K562 (cell line): Measurements from ENCODE around the gene SLC17A9. TPM values are rescaled to one million over a fixed set of nuclear protein-coding genes. Genes with fewer than 3 reads are reported as not detected.

Source experiments
- ARNT ChIP-seq, 2 experiments: fragments of 450-650 bp; IDR thresholded peaks; 2 replicates each; pipeline ENCODE4 v1.6.1; 2016; ENCODE audit warnings: mild to moderate bottlenecking in 1 of 2
- BCOR ChIP-seq: fragments of 450-650 bp; IDR thresholded peaks from 2 replicates; pipeline ENCODE4 v1.6.1; 2016
- CHD4 ChIP-seq: fragments of 200-600 bp; sonication (generic); IDR thresholded peaks from 3 replicates; pipeline ENCODE4 v1.6.1; 2012; ENCODE audit warnings: low read depth, mild to moderate bottlenecking, mixed read lengths, low read length, inconsistent platforms; ENCODE audit not compliant: insufficient read depth, insufficient replicate concordance, poor library complexity, severe bottlenecking
- KAT7 ChIP-seq: sonication (generic); formaldehyde crosslinking; IDR thresholded peaks from 2 replicates; pipeline ENCODE4 v1.8.0; 2022; ENCODE audit warnings: missing genetic modification reagents, mild to moderate bottlenecking, borderline replicate concordance
- MCM7 ChIP-seq, 2 experiments: fragments of 450-650 bp; IDR thresholded peaks; 2 replicates each; pipeline ENCODE4 v1.6.1; 2016 to 2018
- MYNN ChIP-seq, 2 experiments: sonication (generic); formaldehyde crosslinking in 1 of 2; IDR thresholded peaks; 2 replicates each; pipeline versions ENCODE4 v1.5.0 to v1.6.1; 2016 to 2020; ENCODE audit warnings: antibody characterized with exemption in 1 of 2, missing genetic modification reagents in 1 of 2
- NFE2 ChIP-seq: IDR thresholded peaks from 2 replicates; pipeline ENCODE4 v1.6.1; 2014; ENCODE audit warnings: antibody characterized with exemption, low read depth
- PHTF2 ChIP-seq: fragments of 250-450 bp; sonication (Bioruptor Pico); IDR thresholded peaks from 2 replicates; pipeline ENCODE4 v1.5.0; 2021; ENCODE audit warnings: mild to moderate bottlenecking
- PTBP1 ChIP-seq: fragments of 200-400 bp; formaldehyde crosslinking; IDR thresholded peaks from 2 replicates; pipeline ENCODE4 v1.6.1; 2017; ENCODE audit warnings: low read depth, low read length
- SP2 ChIP-seq: IDR thresholded peaks from 2 replicates; pipeline ENCODE4 v1.6.1; 2011; ENCODE audit warnings: mild to moderate bottlenecking, low read depth, low read length, moderate library complexity; ENCODE audit not compliant: poor library complexity, severe bottlenecking; ENCODE audit errors: extremely low read depth
- ZNF263 ChIP-seq: sonication (generic); formaldehyde crosslinking; IDR thresholded peaks from 2 replicates; pipeline ENCODE4 v1.8.0; 2022; ENCODE audit warnings: mild to moderate bottlenecking, missing genetic modification reagents, borderline replicate concordance
- ZNF347 ChIP-seq: fragments of 450-650 bp; formaldehyde crosslinking; IDR thresholded peaks from 2 replicates; pipeline ENCODE4 v1.4.0; 2020; ENCODE audit warnings: low read depth, mild to moderate bottlenecking, moderate library complexity
- ZNF449 ChIP-seq: fragments of 250-450 bp; sonication (Bioruptor Pico); IDR thresholded peaks from 2 replicates; pipeline ENCODE4 v1.8.0; 2022; ENCODE audit warnings: moderate library complexity, mild to moderate bottlenecking, inconsistent platforms
- ZNF551 ChIP-seq: fragments of 250-450 bp; sonication (Bioruptor Pico); IDR thresholded peaks from 2 replicates; pipeline ENCODE4 v1.5.0; 2021; ENCODE audit warnings: mild to moderate bottlenecking, moderate library complexity
- ZNF830 ChIP-seq: fragments of 250-450 bp; sonication (Bioruptor Pico); IDR thresholded peaks from 2 replicates; pipeline ENCODE4 v1.5.0; 2021; ENCODE audit warnings: mild to moderate bottlenecking
- polyA plus RNA-seq, 8 experiments: library from polyadenylated mRNA; depleted of rRNA in 4 of 8; stranded (reverse) in 5 of 8; unstranded in 3 of 8; fragments of >200 nt; fragmentation: Nextera tagmentation in 2 of 8; fragmentation: Illumina TruSeq in 1 of 8; extraction: Ambion mirVana in 2 of 8; extraction: Trizol in 1 of 8; gene quantifications; 2 replicates each; pipeline versions ENCODE4 v1.2.1 to v1.2.3, GENCODE V29; 2011 to 2014; ENCODE audit warnings: inconsistent platforms in 1 of 8, missing spikeins in 1 of 8
- total RNA-seq, 7 experiments: library from RNA; depleted of rRNA in 6 of 7; stranded (reverse); fragments of >200 nt in 6 of 7; fragmentation: Illumina TruSeq in 2 of 7; extraction: Trizol in 2 of 7; gene quantifications; 2 replicates each; pipeline versions ENCODE4 v1.2.1 to v1.2.3, GENCODE V29; 2011 to 2021; ENCODE audit warnings: low replicate concordance in 1 of 7
- TF ChIP-seq, protein P1 (sequence below): fragments of 250-450 bp; sonication (Bioruptor Pico); IDR thresholded peaks from 2 replicates; pipeline ENCODE4 v1.5.0; 2021
- TF ChIP-seq, protein P2 (sequence below): fragments of 450-650 bp; formaldehyde crosslinking; IDR thresholded peaks from 2 replicates; pipeline ENCODE4 v1.4.0; 2020; ENCODE audit warnings: mild to moderate bottlenecking
- TF ChIP-seq, protein P3 (sequence below): fragments of 250-450 bp; sonication (Bioruptor Pico); IDR thresholded peaks from 2 replicates; pipeline ENCODE4 v1.4.0; 2020; ENCODE audit warnings: mild to moderate bottlenecking, moderate library complexity
- TF ChIP-seq, protein P4 (sequence below), 2 experiments: fragments of 250-450 bp in 1 of 2; fragments of 450-650 bp in 1 of 2; sonication (Bioruptor Pico) in 1 of 2; IDR thresholded peaks; 2 replicates each; pipeline versions ENCODE4 v1.6.1 to v1.8.0; 2016 to 2021; ENCODE audit warnings: mild to moderate bottlenecking in 2 of 2, moderate library complexity in 2 of 2, missing compliant biosample characterization in 1 of 2, missing genetic modification characterization in 1 of 2

SLC17A9 gene
- total and polyA plus RNA-seq, 9 of the 15 experiments (the other 6 are each of a cell fraction or from before 2014, with no cell fraction given): 0.04 to 0.31 TPM; not detected in 7

- TF ChIP-seq ZNF449 (CRISPR knock-in tag) (no peak), PHTF2 (no peak), MYNN (IDR thresholded peaks at IDR 0.05) (0 out of 2 replicates have a peak, but pooled peaks have one; percentile 73), MYNN (CRISPR knock-in tag; IDR thresholded peaks at IDR 0.05) (no peak), ZNF551 (CRISPR knock-in tag) (no peak), PTBP1 (no peak), ZNF347 (CRISPR knock-in tag) (no peak), KAT7 (CRISPR knock-in tag) (no peak), ZNF263 (CRISPR knock-in tag) (peak; percentile 49; the same call in 1 of the 2 replicates), CHD4 (no peak), NFE2 (no peak), SP2 (no peak), MCM7 (IDR thresholded peaks at IDR 0.05) (no peak), ZNF830 (no peak), ARNT (IDR thresholded peaks at IDR 0.05) (no peak), BCOR (no peak; the same call in 1 of the 2 replicates)
- TF ChIP-seq, protein P1, sequence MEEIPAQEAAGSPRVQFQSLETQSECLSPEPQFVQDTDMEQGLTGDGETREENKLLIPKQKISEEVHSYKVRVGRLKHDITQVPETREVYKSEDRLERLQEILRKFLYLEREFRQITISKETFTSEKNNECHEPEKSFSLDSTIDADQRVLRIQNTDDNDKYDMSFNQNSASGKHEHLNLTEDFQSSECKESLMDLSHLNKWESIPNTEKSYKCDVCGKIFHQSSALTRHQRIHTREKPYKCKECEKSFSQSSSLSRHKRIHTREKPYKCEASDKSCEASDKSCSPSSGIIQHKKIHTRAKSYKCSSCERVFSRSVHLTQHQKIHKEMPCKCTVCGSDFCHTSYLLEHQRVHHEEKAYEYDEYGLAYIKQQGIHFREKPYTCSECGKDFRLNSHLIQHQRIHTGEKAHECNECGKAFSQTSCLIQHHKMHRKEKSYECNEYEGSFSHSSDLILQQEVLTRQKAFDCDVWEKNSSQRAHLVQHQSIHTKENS (CRISPR knock-in tag): no peak
- TF ChIP-seq, protein P2, sequence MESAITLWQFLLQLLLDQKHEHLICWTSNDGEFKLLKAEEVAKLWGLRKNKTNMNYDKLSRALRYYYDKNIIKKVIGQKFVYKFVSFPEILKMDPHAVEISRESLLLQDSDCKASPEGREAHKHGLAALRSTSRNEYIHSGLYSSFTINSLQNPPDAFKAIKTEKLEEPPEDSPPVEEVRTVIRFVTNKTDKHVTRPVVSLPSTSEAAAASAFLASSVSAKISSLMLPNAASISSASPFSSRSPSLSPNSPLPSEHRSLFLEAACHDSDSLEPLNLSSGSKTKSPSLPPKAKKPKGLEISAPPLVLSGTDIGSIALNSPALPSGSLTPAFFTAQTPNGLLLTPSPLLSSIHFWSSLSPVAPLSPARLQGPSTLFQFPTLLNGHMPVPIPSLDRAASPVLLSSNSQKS (CRISPR knock-in tag): no peak
- TF ChIP-seq, protein P3, sequence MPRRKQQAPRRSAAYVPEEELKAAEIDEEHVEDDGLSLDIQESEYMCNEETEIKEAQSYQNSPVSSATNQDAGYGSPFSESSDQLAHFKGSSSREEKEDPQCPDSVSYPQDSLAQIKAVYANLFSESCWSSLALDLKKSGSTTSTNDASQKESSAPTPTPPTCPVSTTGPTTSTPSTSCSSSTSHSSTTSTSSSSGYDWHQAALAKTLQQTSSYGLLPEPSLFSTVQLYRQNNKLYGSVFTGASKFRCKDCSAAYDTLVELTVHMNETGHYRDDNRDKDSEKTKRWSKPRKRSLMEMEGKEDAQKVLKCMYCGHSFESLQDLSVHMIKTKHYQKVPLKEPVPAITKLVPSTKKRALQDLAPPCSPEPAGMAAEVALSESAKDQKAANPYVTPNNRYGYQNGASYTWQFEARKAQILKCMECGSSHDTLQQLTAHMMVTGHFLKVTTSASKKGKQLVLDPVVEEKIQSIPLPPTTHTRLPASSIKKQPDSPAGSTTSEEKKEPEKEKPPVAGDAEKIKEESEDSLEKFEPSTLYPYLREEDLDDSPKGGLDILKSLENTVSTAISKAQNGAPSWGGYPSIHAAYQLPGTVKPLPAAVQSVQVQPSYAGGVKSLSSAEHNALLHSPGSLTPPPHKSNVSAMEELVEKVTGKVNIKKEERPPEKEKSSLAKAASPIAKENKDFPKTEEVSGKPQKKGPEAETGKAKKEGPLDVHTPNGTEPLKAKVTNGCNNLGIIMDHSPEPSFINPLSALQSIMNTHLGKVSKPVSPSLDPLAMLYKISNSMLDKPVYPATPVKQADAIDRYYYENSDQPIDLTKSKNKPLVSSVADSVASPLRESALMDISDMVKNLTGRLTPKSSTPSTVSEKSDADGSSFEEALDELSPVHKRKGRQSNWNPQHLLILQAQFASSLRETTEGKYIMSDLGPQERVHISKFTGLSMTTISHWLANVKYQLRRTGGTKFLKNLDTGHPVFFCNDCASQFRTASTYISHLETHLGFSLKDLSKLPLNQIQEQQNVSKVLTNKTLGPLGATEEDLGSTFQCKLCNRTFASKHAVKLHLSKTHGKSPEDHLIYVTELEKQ: no peak
- TF ChIP-seq, protein P4, sequence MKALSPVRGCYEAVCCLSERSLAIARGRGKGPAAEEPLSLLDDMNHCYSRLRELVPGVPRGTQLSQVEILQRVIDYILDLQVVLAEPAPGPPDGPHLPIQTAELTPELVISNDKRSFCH (CRISPR knock-in tag; IDR thresholded peaks at IDR 0.05): no peak
- TF ChIP-seq, protein P4 (tag; IDR thresholded peaks at IDR 0.05): no peak
Measured at GRCh38 chr20:62971950-62972844, 19.7 kb downstream of the SLC17A9 start (continued).
